A549 (cell line): ENCODE results near the gene NTRK3. TPM values are rescaled to one million over a fixed set of nuclear protein-coding genes. Genes with fewer than 3 reads are reported as not detected.

Source experiments
- ATAC-seq, 2 experiments: fragments of 200-7000 bp in 1 of 2; fragments of >200 bp in 1 of 2; cut with Nextera tagmentation in 1 of 2; cut with Tn5 transposase in 1 of 2; 3 replicates each; pipeline versions ENCODE4 v1.8.0 to v1.9.1; 2018 to 2020; ENCODE audit warnings: mild to moderate bottlenecking in 1 of 2, moderate library complexity in 1 of 2
- CTCF ChIA-PET: fragments of 300-600 bp; sonication (Branson Sonifier 250); formaldehyde crosslinking; extraction: SDS; loops from one replicate; lab custom pipeline; 2021; ENCODE audit warnings: antibody characterized with exemption, inconsistent platforms; lab: Yijun Ruan, JAX
- POLR2A ChIA-PET: fragments of 350-600 bp; formaldehyde crosslinking; extraction: SDS; loops from one replicate; lab custom pipeline; 2021; ENCODE audit warnings: antibody characterized with exemption, inconsistent platforms; lab: Yijun Ruan, JAX
- DNase-seq, 2 experiments: peaks; one replicate each; pipeline versions ENCODE4 v3.0.0 to v3.0.0-alpha.2; 2011 to 2016; ENCODE audit warnings: low read depth in 1 of 2, low spot score in 1 of 2
- FAIRE-seq: peaks from 2 replicates; lab custom pipeline; 2011; peaks lifted over from hg19 to GRCh38; lab: Jason Lieb, UNC
- H3K27ac ChIP-seq, 2 experiments: fragments of >200 bp; sonication (Bioruptor Twin); formaldehyde crosslinking; 3 replicates each; pipeline ENCODE4 v1.5.1; 2016 to 2017
- H3K4me1 ChIP-seq: fragments of >200 bp; sonication (Bioruptor Twin); formaldehyde crosslinking; 3 replicates; pipeline ENCODE4 v1.6.1; 2016
- H3K4me2 ChIP-seq: fragments of >200 bp; sonication (Bioruptor Twin); formaldehyde crosslinking; 3 replicates; pipeline ENCODE4 v1.6.1; 2016
- H3K4me3 ChIP-seq: fragments of >200 bp; sonication (Bioruptor Twin); formaldehyde crosslinking; 3 replicates; pipeline ENCODE4 v1.5.1; 2016
- H3K9me3 ChIP-seq: fragments of >200 bp; sonication (Bioruptor Twin); formaldehyde crosslinking; 3 replicates; pipeline ENCODE4 v1.6.1; 2016
- BCL3 ChIP-seq: fragments of >200 bp; sonication (Bioruptor Twin); formaldehyde crosslinking; IDR thresholded peaks from 3 replicates; pipeline ENCODE4 v1.6.1; 2016
- BHLHE40 ChIP-seq: IDR thresholded peaks from 2 replicates; pipeline ENCODE4 v1.6.1; 2012; ENCODE audit warnings: low read depth, low read length, inconsistent platforms
- CBX2 ChIP-seq: fragments of 200-600 bp; sonication (generic); IDR thresholded peaks from 2 replicates; pipeline ENCODE4 v1.6.1; 2016; ENCODE audit warnings: low read depth, mild to moderate bottlenecking, borderline replicate concordance
- CEBPB ChIP-seq, 2 experiments: fragments of >200 bp in 1 of 2; sonication (Bioruptor Twin) in 1 of 2; formaldehyde crosslinking in 1 of 2; IDR thresholded peaks; 2 replicates each; pipeline ENCODE4 v1.6.1; 2012 to 2016
- CHD4 ChIP-seq: fragments of 200-600 bp; sonication (generic); IDR thresholded peaks from 2 replicates; pipeline ENCODE4 v1.6.1; 2016; ENCODE audit warnings: antibody characterized with exemption, mild to moderate bottlenecking, borderline replicate concordance
- E2F6 ChIP-seq: IDR thresholded peaks from 2 replicates; pipeline ENCODE4 v1.6.1; 2012; ENCODE audit warnings: low read depth, borderline replicate concordance
- EHF ChIP-seq: fragments of 250-450 bp; sonication (Bioruptor Pico); IDR thresholded peaks from 2 replicates; pipeline ENCODE4 v1.5.0; 2020; ENCODE audit warnings: mild to moderate bottlenecking
- ELK1 ChIP-seq: fragments of 150-350 bp; IDR thresholded peaks from 2 replicates; pipeline ENCODE4 v1.6.1; 2014; ENCODE audit warnings: low read depth, mild to moderate bottlenecking, low read length
- ESRRA ChIP-seq: fragments of 150-350 bp; IDR thresholded peaks from 2 replicates; pipeline ENCODE4 v1.6.1; 2014; ENCODE audit warnings: mild to moderate bottlenecking, low read length, borderline replicate concordance
- FOSB ChIP-seq: fragments of 250-450 bp; sonication (Bioruptor Pico); IDR thresholded peaks from 2 replicates; pipeline ENCODE4 v1.5.0; 2020; ENCODE audit warnings: mild to moderate bottlenecking, moderate library complexity
- FOSL2 ChIP-seq, 2 experiments: fragments of 450-650 bp in 1 of 2; fragments of >200 bp in 1 of 2; sonication (Bioruptor Twin) in 1 of 2; formaldehyde crosslinking; IDR thresholded peaks; 2 replicates each; pipeline versions ENCODE4 v1.5.0 to v1.6.1; 2016 to 2020; ENCODE audit warnings: mild to moderate bottlenecking in 1 of 2, moderate library complexity in 1 of 2
- HEYL ChIP-seq: fragments of 250-450 bp; sonication (Bioruptor Pico); IDR thresholded peaks from 2 replicates; pipeline ENCODE4 v1.8.0; 2021; ENCODE audit warnings: mild to moderate bottlenecking, moderate library complexity
- HOXA7 ChIP-seq: fragments of 250-450 bp; sonication (Bioruptor Pico); IDR thresholded peaks from 2 replicates; pipeline ENCODE4 v1.5.0; 2020; ENCODE audit warnings: mild to moderate bottlenecking, moderate library complexity
- KDM1A ChIP-seq: fragments of 200-600 bp; sonication (generic); IDR thresholded peaks from 2 replicates; pipeline ENCODE4 v1.6.1; 2016; ENCODE audit warnings: low read depth, mild to moderate bottlenecking
- KDM5A ChIP-seq: fragments of 200-600 bp; sonication (generic); IDR thresholded peaks from 2 replicates; pipeline ENCODE4 v1.6.1; 2016; ENCODE audit warnings: antibody characterized with exemption, mild to moderate bottlenecking
- MAX ChIP-seq: IDR thresholded peaks from 2 replicates; pipeline ENCODE4 v1.6.1; 2012
- MYC ChIP-seq: IDR thresholded peaks from 2 replicates; pipeline ENCODE4 v1.6.1; 2012; ENCODE audit warnings: mild to moderate bottlenecking, inconsistent platforms, low read length, improper control_type of control experiment, borderline replicate concordance
- POLR2A ChIP-seq: IDR thresholded peaks from 2 replicates; pipeline ENCODE4 v1.6.1; 2012; ENCODE audit warnings: mild to moderate bottlenecking, low read length
- POLR2AphosphoS2 ChIP-seq: conservative IDR thresholded peaks from 2 replicates; pipeline ENCODE4 v1.6.1; 2012; ENCODE audit warnings: low read length, improper control_type of control experiment, inconsistent platforms
- RAD21 ChIP-seq, 2 experiments: fragments of >200 bp in 1 of 2; sonication (Bioruptor Twin) in 1 of 2; formaldehyde crosslinking in 1 of 2; IDR thresholded peaks in 1 of 2; conservative IDR thresholded peaks in 1 of 2; 2 replicates in 1 of 2; 3 replicates in 1 of 2; pipeline ENCODE4 v1.6.1; 2012 to 2018; ENCODE audit warnings: inconsistent platforms in 1 of 2
- TFCP2L1 ChIP-seq: fragments of 250-450 bp; sonication (Bioruptor Pico); IDR thresholded peaks from 2 replicates; pipeline ENCODE4 v1.5.0; 2021; ENCODE audit warnings: mild to moderate bottlenecking
- USF2 ChIP-seq: fragments of 450-650 bp; IDR thresholded peaks from 2 replicates; pipeline ENCODE4 v1.6.1; 2014; ENCODE audit warnings: antibody characterized with exemption
- ZC3H11A ChIP-seq: fragments of 450-650 bp; IDR thresholded peaks from 2 replicates; pipeline ENCODE4 v1.6.1; 2014; ENCODE audit warnings: antibody characterized with exemption, mild to moderate bottlenecking
- ZFP36 ChIP-seq: fragments of 450-650 bp; IDR thresholded peaks from 2 replicates; pipeline ENCODE4 v1.6.1; 2014; ENCODE audit warnings: borderline replicate concordance; ENCODE audit not compliant: partially characterized antibody
- ZSCAN20 ChIP-seq: fragments of 250-450 bp; sonication (Bioruptor Pico); IDR thresholded peaks from 2 replicates; pipeline ENCODE4 v1.8.0; 2022; ENCODE audit warnings: mild to moderate bottlenecking, moderate library complexity
- WGBS: methylation state at CpG from one replicate; pipeline ENCODE4 v1.1.6; 2017; ENCODE audit errors: missing lambda C conversion rate; 5-methylcytosine and 5-hydroxymethylcytosine counted together
- polyA plus RNA-seq, 4 experiments: library from polyadenylated mRNA; depleted of rRNA in 3 of 4; stranded (reverse); fragments of >200 nt; fragmentation: RNase III in 1 of 4; extraction: RNeasy Plus Mini Kit Qiagen cat#74134 plus additional on column Dnase treatment in 1 of 4; gene quantifications; 2 replicates in 3 of 4; 3 replicates in 1 of 4; pipeline ENCODE4 v1.2.3, GENCODE V29; 2011 to 2017

The NTRK3 gene
- polyA plus RNA-seq, 2 of the 4 experiments (the other 2 are of a cell fraction), result 55.0 to 55.2 TPM

- 9% methylated on average over 3 of the region's 3 CpGs for WGBS
- CTCF ChIA-PET, result no interaction called here
Observed at GRCh38 chr15:88067331-88067685, 189.2 kb downstream of the NTRK3 start.

GRCh38 chr15:88066636-88067330 lies 189.8 kb downstream of the NTRK3 start:
- no peak for FAIRE-seq

More at GRCh38 chr15:88067331-88067685, 189.2 kb downstream of the NTRK3 start:
- no peak for FAIRE-seq
- DNase-seq, result no peak
- TF ChIP-seq CHD4 (no peak), TFCP2L1 (CRISPR knock-in tag) (no peak), KDM5A (no peak)
- TF ChIP-seq, all 56 proteins: peak for 0
- ATAC-seq, result no peak
- no peaks in the 10 kb centered on the region for H3K9me3 ChIP-seq
- no peak overlapping the region for H3K4me2 ChIP-seq
- no peak overlapping the region for H3K27ac ChIP-seq
- no peaks in the 10 kb centered on the region for H3K4me1 ChIP-seq
- POLR2A ChIA-PET, result no interaction called here
- no peak overlapping the region for H3K4me3 ChIP-seq

GRCh38 chr15:88061452-88061851 lies 195.1 kb downstream of the NTRK3 start:
- no peak for FAIRE-seq
- no peak for ATAC-seq

More at GRCh38 chr15:88066636-88067330, 189.8 kb downstream of the NTRK3 start:
- ChIA-PET CTCF (no interaction called here), POLR2A (no interaction called here)
- H3K27ac ChIP-seq, result no peak overlapping the region
- H3K9me3 ChIP-seq, result no peaks in the 10 kb centered on the region
- H3K4me1 ChIP-seq, result no peaks in the 10 kb centered on the region
- H3K4me2 ChIP-seq, result no peak overlapping the region
- TF ChIP-seq FOSB (no peak), KDM1A (no peak), POLR2A (no peak), BCL3 (no peak), MAX (no peak), ESRRA (no peak)
- WGBS, result 14% methylated on average over 4 of the region's 4 CpGs
- ATAC-seq (0 out of 6 replicates have a peak, but pooled peaks of 1 of the 2 experiments have one; percentile 20), DNase-seq (no peak)
- no peak overlapping the region for H3K4me3 ChIP-seq

GRCh38 chr15:88060383-88060782 lies 196.2 kb downstream of the NTRK3 start:
- H3K4me3 ChIP-seq, result no peak overlapping the region
- no peaks in the 10 kb centered on the region for H3K4me1 ChIP-seq
- ATAC-seq, result no peak
- no peak overlapping the region for H3K4me2 ChIP-seq
- no peak overlapping the region for H3K27ac ChIP-seq
- no peak for DNase-seq
- 35% methylated on average over 4 of the region's 4 CpGs for WGBS
- ChIA-PET CTCF (interaction anchor here (0.6 kb wide), 1 partner anchor 19 kb away, joined by 3 read pairs; no protein-coding TSS in a partner anchor), POLR2A (no interaction called here)
- H3K9me3 ChIP-seq, result no peaks in the 10 kb centered on the region
- no peak for FAIRE-seq
- no peak for TF ChIP-seq CHD4
- TF ChIP-seq BCL3, result no peak
- TF ChIP-seq TFCP2L1 (CRISPR knock-in tag), result no peak
- TF ChIP-seq CBX2, result no peak
- TF ChIP-seq ELK1, result no peak
- no peak for TF ChIP-seq RAD21 (conservative IDR thresholded peaks at IDR 0.05 in 1 of 2, IDR thresholded peaks at IDR 0.05 in 1 of 2)
- no peak for TF ChIP-seq FOSL2 (IDR thresholded peaks at IDR 0.05)
- no peak for TF ChIP-seq FOSL2 (CRISPR knock-in tag; IDR thresholded peaks at IDR 0.05)
- TF ChIP-seq CEBPB (IDR thresholded peaks at IDR 0.05), result no peak
- TF ChIP-seq USF2, result no peak
- no peak for TF ChIP-seq POLR2AphosphoS2
- TF ChIP-seq HEYL (CRISPR knock-in tag), result no peak
- no peak for TF ChIP-seq BHLHE40
- no peak for TF ChIP-seq EHF (CRISPR knock-in tag)
- no peak for TF ChIP-seq ZFP36
- TF ChIP-seq HOXA7 (CRISPR knock-in tag), result no peak

More at GRCh38 chr15:88061452-88061851, 195.1 kb downstream of the NTRK3 start:
- Histone ChIP-seq H3K4me1 (no peaks in the 10 kb centered on the region), H3K9me3 (no peaks in the 10 kb centered on the region), H3K27ac (no peak overlapping the region), H3K4me3 (no peak overlapping the region), H3K4me2 (no peak overlapping the region)
- ChIA-PET POLR2A (no interaction called here), CTCF (no interaction called here)
- 38% methylated on average over 5 of the region's 10 CpGs for WGBS
- TF ChIP-seq ZC3H11A, result no peak
- TF ChIP-seq E2F6, result no peak
- no peak for TF ChIP-seq POLR2A
- no peak for TF ChIP-seq ZSCAN20 (CRISPR knock-in tag)
- TF ChIP-seq CEBPB (IDR thresholded peaks at IDR 0.05), result no peak
- no peak for TF ChIP-seq MYC
- no peak for DNase-seq
